Dendritic cell treated with granulocyte-macrophage colony-stimulating factor and Interleukin-4, amounts not matched to agents 40 ng/mL and 50 ng/mL, for 4 days (primary cell): ENCODE data around the gene HCN1.
"Not testable (repeated sequence)": the region's sequence is repeated elsewhere in the genome, so short reads cannot be mapped to it uniquely, and the experiment has no call there.

Source experiments
- H3K27ac Mint-ChIP-seq: one replicate; pipeline ENCODE4 v1.8.0; 2022; ENCODE audit warnings: mild to moderate bottlenecking, mixed read lengths
- H3K27me3 Mint-ChIP-seq: one replicate; pipeline ENCODE4 v1.8.0; 2022; ENCODE audit warnings: mild to moderate bottlenecking, mixed read lengths
- H3K36me3 Mint-ChIP-seq: one replicate; pipeline ENCODE4 v1.8.0; 2022; ENCODE audit warnings: low read depth, mixed read lengths
- H3K4me1 Mint-ChIP-seq: one replicate; pipeline ENCODE4 v1.8.0; 2022; ENCODE audit warnings: low read depth, mixed read lengths
- H3K4me3 Mint-ChIP-seq: one replicate; pipeline ENCODE4 v1.8.0; 2022; ENCODE audit warnings: mild to moderate bottlenecking, moderate library complexity, mixed read lengths
- H3K9me3 Mint-ChIP-seq: one replicate; pipeline ENCODE4 v1.8.0; 2022; ENCODE audit warnings: mixed read lengths
- intact Hi-C: fragments of 100-400 bp; cut with micrococcal nuclease; formaldehyde crosslinking; loops from one replicate; pipeline ENCODE4 v1.15.0; 2022

The HCN1 gene

GRCh38 chr5:45372629-45373028 lies 323.6 kb downstream of the HCN1 start:
- H3K9me3 Mint-ChIP-seq = peaks cover 8% of the 10 kb centered on the region
- no peaks in the 10 kb centered on the region for H3K36me3 Mint-ChIP-seq
- no peaks in the 10 kb centered on the region for H3K4me1 Mint-ChIP-seq
- intact Hi-C loops = no loop called here
- H3K27ac Mint-ChIP-seq = no peak overlapping the region
- H3K4me3 Mint-ChIP-seq = no peak overlapping the region
- H3K27me3 Mint-ChIP-seq = no peaks in the 10 kb centered on the region

- H3K4me1 Mint-ChIP-seq, H3K27ac Mint-ChIP-seq, H3K27me3 Mint-ChIP-seq, H3K36me3 Mint-ChIP-seq, intact Hi-C loops, H3K4me3 Mint-ChIP-seq, H3K9me3 Mint-ChIP-seq: not testable (repeated sequence)
These were observed 324.8 kb downstream of the HCN1 start for GRCh38 chr5:45371423-45371822.

- H3K4me1 Mint-ChIP-seq = no peaks in the 10 kb centered on the region
- no peak overlapping the region for H3K4me3 Mint-ChIP-seq
- intact Hi-C loops = no loop called here
- no peaks in the 10 kb centered on the region for H3K36me3 Mint-ChIP-seq
- H3K27ac Mint-ChIP-seq = no peak overlapping the region
- peaks cover 35% of the 10 kb centered on the region for H3K9me3 Mint-ChIP-seq
- H3K27me3 Mint-ChIP-seq = no peaks in the 10 kb centered on the region
These were observed 340.8 kb downstream of the HCN1 start for GRCh38 chr5:45355189-45355992.

DNA sequence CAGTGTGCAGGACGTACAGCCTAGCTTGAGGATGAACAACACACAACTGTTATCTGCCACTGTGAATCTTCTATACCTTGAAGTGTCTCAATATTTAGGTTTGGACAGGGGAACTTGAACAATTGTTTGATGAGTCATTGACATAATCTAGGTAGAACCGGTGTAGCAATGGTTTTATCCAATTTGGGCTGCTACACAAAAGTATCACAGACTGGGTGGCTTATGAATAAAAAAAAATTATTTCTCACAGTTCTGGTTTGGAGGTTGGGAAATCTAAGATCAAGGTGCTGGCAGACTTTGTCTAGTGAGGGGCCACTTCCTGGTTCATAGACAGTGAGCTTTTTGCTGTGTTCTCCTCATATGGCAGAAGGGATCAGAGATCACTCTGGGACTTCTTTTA lies 359.7 kb downstream of the HCN1 start:
- Mint-ChIP-seq H3K27ac (no peak overlapping the region), H3K4me1 (no peaks in the 10 kb centered on the region), H3K27me3 (no peaks in the 10 kb centered on the region), H3K36me3 (no peaks in the 10 kb centered on the region), H3K9me3 (peaks cover 35% of the 10 kb centered on the region), H3K4me3 (no peak overlapping the region)
- intact Hi-C loops = no loop called here

GRCh38 chr5:45335978-45336377 lies 360.2 kb downstream of the HCN1 start:
- peaks cover 30% of the 10 kb centered on the region for H3K9me3 Mint-ChIP-seq
- intact Hi-C loops = no loop called here

DNA sequence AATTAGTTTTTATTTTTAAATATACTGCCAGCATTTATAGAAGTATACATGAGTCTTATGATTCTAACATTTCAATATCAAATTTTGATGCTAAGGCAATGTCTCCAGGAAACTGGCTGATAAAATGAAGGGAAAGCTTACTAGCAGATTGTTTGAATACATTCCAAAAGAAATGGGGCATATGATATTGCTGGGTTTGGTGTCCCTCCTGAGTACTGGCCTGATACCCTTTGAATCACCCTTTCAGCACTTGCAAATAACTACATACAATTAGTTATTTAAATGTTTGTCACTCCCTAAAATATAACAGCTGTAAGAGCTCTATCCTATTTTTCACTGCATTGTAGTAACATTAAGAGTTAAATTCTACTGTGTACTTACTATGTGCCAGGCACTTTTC lies 360.8 kb downstream of the HCN1 start:
- Mint-ChIP-seq H3K27ac (no peak overlapping the region), H3K36me3 (no peaks in the 10 kb centered on the region), H3K27me3 (no peaks in the 10 kb centered on the region), H3K9me3 (peaks cover 29% of the 10 kb centered on the region), H3K4me3 (no peak overlapping the region), H3K4me1 (no peaks in the 10 kb centered on the region)
- intact Hi-C loops = no loop called here

More at GRCh38 chr5:45335978-45336377, 360.2 kb downstream of the HCN1 start:
- H3K27me3 Mint-ChIP-seq = no peaks in the 10 kb centered on the region
- no peak overlapping the region for H3K4me3 Mint-ChIP-seq
- no peaks in the 10 kb centered on the region for H3K4me1 Mint-ChIP-seq
- no peaks in the 10 kb centered on the region for H3K36me3 Mint-ChIP-seq
- H3K27ac Mint-ChIP-seq = no peak overlapping the region

GRCh38 chr5:45334939-45335338 lies 361.2 kb downstream of the HCN1 start:
- no peak overlapping the region for H3K27ac Mint-ChIP-seq
- H3K4me1 Mint-ChIP-seq = no peaks in the 10 kb centered on the region
- no peaks in the 10 kb centered on the region for H3K36me3 Mint-ChIP-seq
- intact Hi-C loops = no loop called here
- H3K9me3 Mint-ChIP-seq = peaks cover 29% of the 10 kb centered on the region
- H3K4me3 Mint-ChIP-seq = no peak overlapping the region
- H3K27me3 Mint-ChIP-seq = no peaks in the 10 kb centered on the region

DNA sequence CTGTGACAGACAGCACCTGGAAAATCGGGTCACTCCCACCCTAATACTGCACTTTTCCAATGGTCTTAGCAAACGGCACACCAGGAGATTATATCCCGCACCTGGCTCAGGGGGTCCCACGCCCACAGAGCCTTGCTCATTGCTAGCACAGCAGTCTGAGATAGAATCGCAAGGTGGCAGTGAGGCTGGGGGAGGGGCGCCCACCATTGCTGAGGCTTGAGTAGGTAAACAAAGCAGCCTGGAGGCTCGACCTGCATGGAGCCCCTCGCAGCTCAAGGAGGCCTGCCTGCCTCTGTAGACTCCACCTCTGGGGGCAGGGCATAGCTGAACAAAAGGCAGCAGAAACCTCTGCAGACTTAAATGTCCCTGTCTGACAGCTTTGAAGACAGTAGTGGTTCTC lies 383.6 kb downstream of the HCN1 start:
- H3K36me3 Mint-ChIP-seq, H3K4me3 Mint-ChIP-seq, H3K27ac Mint-ChIP-seq, intact Hi-C loops, H3K4me1 Mint-ChIP-seq, H3K27me3 Mint-ChIP-seq: not testable (repeated sequence)
- H3K9me3 Mint-ChIP-seq = peaks cover 58% of the 10 kb centered on the region

GRCh38 chr5:45295231-45295630 lies 400.9 kb downstream of the HCN1 start:
- Mint-ChIP-seq H3K36me3 (no peaks in the 10 kb centered on the region), H3K9me3 (peaks cover 44% of the 10 kb centered on the region), H3K27ac (no peak overlapping the region), H3K4me3 (no peak overlapping the region), H3K4me1 (no peaks in the 10 kb centered on the region), H3K27me3 (no peaks in the 10 kb centered on the region)
- intact Hi-C loops = no loop called here

GRCh38 chr5:45288746-45289145 lies 407.4 kb downstream of the HCN1 start:
- intact Hi-C loops = no loop called here
- Mint-ChIP-seq H3K27me3 (no peaks in the 10 kb centered on the region), H3K9me3 (peaks cover 23% of the 10 kb centered on the region), H3K27ac (no peak overlapping the region), H3K4me3 (no peak overlapping the region), H3K36me3 (no peaks in the 10 kb centered on the region), H3K4me1 (no peaks in the 10 kb centered on the region)

- H3K9me3 Mint-ChIP-seq = peaks cover 13% of the 10 kb centered on the region
- H3K27me3 Mint-ChIP-seq = no peaks in the 10 kb centered on the region
- no peak overlapping the region for H3K27ac Mint-ChIP-seq
- H3K36me3 Mint-ChIP-seq = no peaks in the 10 kb centered on the region
- H3K4me1 Mint-ChIP-seq = no peaks in the 10 kb centered on the region
- intact Hi-C loops = no loop called here
- H3K4me3 Mint-ChIP-seq = no peak overlapping the region
These were observed 411.7 kb downstream of the HCN1 start for GRCh38 chr5:45284436-45284835.

DNA sequence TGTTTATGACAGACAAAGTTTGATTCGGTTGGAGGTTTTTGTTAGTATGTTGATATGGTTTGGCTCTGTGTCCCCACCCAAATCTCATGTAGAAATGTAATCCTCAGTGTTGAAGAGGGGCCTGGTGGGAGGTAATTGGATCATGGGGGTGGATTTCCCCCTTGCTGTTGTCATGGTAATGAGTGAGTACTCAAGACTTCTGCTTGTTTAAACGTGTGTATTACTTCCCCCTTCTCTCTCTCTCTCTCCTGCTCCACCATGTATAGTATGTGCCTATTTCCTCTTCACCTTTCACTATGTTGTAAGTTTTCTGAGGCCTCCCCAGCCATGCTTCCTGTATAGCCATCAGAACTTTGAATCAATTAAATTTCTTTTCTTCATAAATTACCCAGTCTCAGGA lies 415.1 kb downstream of the HCN1 start:
- Mint-ChIP-seq H3K36me3 (no peaks in the 10 kb centered on the region), H3K9me3 (peaks cover 16% of the 10 kb centered on the region), H3K27ac (no peak overlapping the region), H3K4me1 (no peaks in the 10 kb centered on the region), H3K4me3 (no peak overlapping the region), H3K27me3 (no peaks in the 10 kb centered on the region)
- intact Hi-C loops = no loop called here

- Mint-ChIP-seq H3K27me3 (no peaks in the 10 kb centered on the region), H3K4me3 (no peak overlapping the region), H3K9me3 (peaks cover 26% of the 10 kb centered on the region), H3K36me3 (no peaks in the 10 kb centered on the region), H3K4me1 (no peaks in the 10 kb centered on the region), H3K27ac (no peak overlapping the region)
- intact Hi-C loops = no loop called here
These were observed 417.1 kb downstream of the HCN1 start for GRCh38 chr5:45279109-45279508.

DNA sequence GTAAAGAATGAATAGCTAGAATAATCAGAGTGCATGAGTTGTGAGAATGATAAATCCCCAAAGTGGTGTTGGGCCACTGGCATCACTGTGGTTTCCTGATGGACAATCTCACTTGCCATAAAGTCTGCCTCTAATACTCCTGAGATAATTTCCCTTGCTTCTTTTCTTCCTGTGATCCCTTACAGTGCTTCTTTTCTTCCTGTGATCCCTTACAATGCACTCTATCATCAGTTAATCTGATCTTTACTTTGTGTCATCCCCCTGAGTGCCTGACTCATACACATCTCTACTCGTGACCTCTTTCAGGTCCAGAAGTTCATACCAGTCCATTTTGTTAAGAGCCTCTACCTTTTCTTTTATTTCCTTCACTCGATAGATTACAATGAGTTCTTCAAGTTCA lies 418.3 kb downstream of the HCN1 start:
- intact Hi-C loops = no loop called here
- H3K9me3 Mint-ChIP-seq = peaks cover 19% of the 10 kb centered on the region
- no peak overlapping the region for H3K4me3 Mint-ChIP-seq
- H3K27me3 Mint-ChIP-seq = no peaks in the 10 kb centered on the region
- H3K27ac Mint-ChIP-seq = no peak overlapping the region
- no peaks in the 10 kb centered on the region for H3K4me1 Mint-ChIP-seq
- H3K36me3 Mint-ChIP-seq = no peaks in the 10 kb centered on the region

DNA sequence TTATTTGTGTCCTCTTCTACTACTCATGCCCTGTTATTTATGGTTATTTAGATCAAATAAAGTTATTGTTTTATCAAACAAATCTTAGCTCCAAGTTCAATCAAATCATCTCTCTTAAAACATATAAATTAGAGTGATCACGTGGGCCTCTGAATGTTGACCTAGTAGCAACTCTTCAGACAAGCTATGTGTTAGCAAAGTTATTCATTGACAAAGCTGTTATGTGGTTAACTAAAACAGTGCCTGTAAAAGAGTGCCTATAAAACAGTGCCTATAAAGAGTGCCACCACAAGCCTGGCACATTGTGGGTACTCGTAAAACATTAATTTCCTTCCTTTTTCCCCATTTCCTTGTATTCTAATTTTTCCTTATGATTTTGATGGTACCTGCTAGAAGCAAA lies 421.9 kb downstream of the HCN1 start:
- Mint-ChIP-seq H3K27me3 (no peaks in the 10 kb centered on the region), H3K36me3 (no peaks in the 10 kb centered on the region), H3K27ac (no peak overlapping the region), H3K4me3 (no peak overlapping the region), H3K9me3 (peaks cover 28% of the 10 kb centered on the region), H3K4me1 (no peaks in the 10 kb centered on the region)
- intact Hi-C loops = no loop called here
